ENCODE results near the gene NIM1K. TPM values are rescaled to one million over a fixed set of nuclear protein-coding genes. Genes with fewer than 3 reads are reported as not detected.

Gene NIM1K
- total and polyA plus RNA-seq, 2 donors (not counting 1 experiment from before 2014, with no cell fraction given) = 0.13 to 0.32 TPM

- TF ChIP-seq CTCF (IDR thresholded peaks at IDR 0.05) = no peak
- no peak overlapping the region for H2AFZ ChIP-seq (ENCODE audit: insufficient read depth, low read depth, low read length, poor library complexity, severe bottlenecking)
- no peak overlapping the region for H3K9ac ChIP-seq (ENCODE audit: low read length)
- no peaks in the 10 kb centered on the region for H3K4me1 ChIP-seq (ENCODE audit: control insufficient read depth in 2 of 2, insufficient read depth in 2 of 2, low read length in 2 of 2)
- ChIA-PET CTCF (interaction anchor here (1.0 kb wide), 1 partner anchor 190 kb away, joined by 3 read pairs; no protein-coding TSS in a partner anchor), POLR2A (no interaction called here)
- H3K27ac Mint-ChIP-seq = no peak overlapping the region
- intact Hi-C loops (cut with micrococcal nuclease) = no loop called here
- no peak for DNase-seq
- no peak overlapping the region for H3K4me2 ChIP-seq (replicated peaks; ENCODE audit: low read depth, low read length, poor library complexity, severe bottlenecking)
- no peak for ATAC-seq (ENCODE audit: low read depth)
- 93% methylated on average over 2 of the region's 2 CpGs for WGBS (ENCODE audit: insufficient coverage)
- H3K27me3 Mint-ChIP-seq = no peaks in the 10 kb centered on the region
- H3K79me2 ChIP-seq (ENCODE audit: control insufficient read depth, insufficient read depth, low read length) = peaks cover 15% of the 10 kb centered on the region
- no peak overlapping the region for H3K4me3 ChIP-seq (ENCODE audit: control extremely low read depth in 1 of 5, extremely low read depth in 1 of 5, insufficient read depth in 1 of 5, low read depth in 2 of 5, low read length in 4 of 5)
- H3K9me3 Mint-ChIP-seq (ENCODE audit: insufficient read depth) = no peaks in the 10 kb centered on the region
- peaks cover 8 to 77% of the 10 kb centered on the region in 2 experiments for H3K36me3 ChIP-seq (replicated peaks in 1 of 2; ENCODE audit: control extremely low read depth in 1 of 2, control insufficient read depth in 1 of 2, extremely low read depth in 1 of 2, insufficient read depth in 2 of 2, low read length in 1 of 2)
- no peak overlapping the region for H3K4me3 Mint-ChIP-seq
- H3K27me3 ChIP-seq (replicated peaks in 1 of 4; ENCODE audit: control extremely low read depth in 1 of 4, control insufficient read depth in 3 of 4, insufficient read depth in 4 of 4, low read length in 3 of 4) = no peaks in the 10 kb centered on the region
- H4K20me1 ChIP-seq (ENCODE audit: control insufficient read depth, insufficient read depth, low read length, poor library complexity, severe bottlenecking) = peaks cover 19% of the 10 kb centered on the region
- H3K27ac ChIP-seq (ENCODE audit: low read length in 2 of 2) = no peak overlapping the region
- H3K4me1 Mint-ChIP-seq = no peaks in the 10 kb centered on the region
- H3K9me3 ChIP-seq (ENCODE audit: control extremely low read depth in 1 of 3, control insufficient read depth in 2 of 3, insufficient read depth in 1 of 3, low read length in 2 of 3) = no peaks in the 10 kb centered on the region
Measured at GRCh38 chr5:43295202-43295601, 103.2 kb downstream of the NIM1K start.

- H3K79me2 ChIP-seq (ENCODE audit: control insufficient read depth, insufficient read depth, low read length) = peaks cover 30% of the 10 kb centered on the region
- intact Hi-C loops (cut with micrococcal nuclease) = no loop called here
- no peaks in the 10 kb centered on the region for H3K4me1 ChIP-seq (ENCODE audit: control insufficient read depth in 2 of 2, insufficient read depth in 2 of 2, low read length in 2 of 2)
- Mint-ChIP-seq H3K4me1 (peaks cover 9% of the 10 kb centered on the region), H3K27me3 (no peaks in the 10 kb centered on the region), H3K27ac (no peak overlapping the region), H3K9me3 (ENCODE audit: insufficient read depth) (no peaks in the 10 kb centered on the region), H3K4me3 (no peak overlapping the region)
- POLR2A ChIA-PET = no interaction called here
- no peaks in the 10 kb centered on the region for H3K9me3 ChIP-seq (ENCODE audit: control extremely low read depth in 1 of 3, control insufficient read depth in 2 of 3, insufficient read depth in 1 of 3, low read length in 2 of 3)
- peaks cover 30% of the 10 kb centered on the region for H4K20me1 ChIP-seq (ENCODE audit: control insufficient read depth, insufficient read depth, low read length, poor library complexity, severe bottlenecking)
- no peak for DNase-seq
- CTCF ChIA-PET = no interaction called here
- no peak overlapping the region for H3K27ac ChIP-seq (ENCODE audit: low read length in 2 of 2)
- no peaks in the 10 kb centered on the region for H3K27me3 ChIP-seq (replicated peaks in 1 of 4; ENCODE audit: control extremely low read depth in 1 of 4, control insufficient read depth in 3 of 4, insufficient read depth in 4 of 4, low read length in 3 of 4)
- no CpG with 5 or more reads among the region's 2 CpGs for WGBS (ENCODE audit: insufficient coverage)
- no peak overlapping the region for H3K4me3 ChIP-seq (ENCODE audit: control extremely low read depth in 1 of 5, extremely low read depth in 1 of 5, insufficient read depth in 1 of 5, low read depth in 2 of 5, low read length in 4 of 5)
- H3K4me2 ChIP-seq (replicated peaks; ENCODE audit: low read depth, low read length, poor library complexity, severe bottlenecking) = no peak overlapping the region
- no peak for ATAC-seq (ENCODE audit: low read depth)
- H3K9ac ChIP-seq (ENCODE audit: low read length) = no peak overlapping the region
- TF ChIP-seq EZH2 (IDR thresholded peaks at IDR 0.05; ENCODE audit: borderline replicate concordance, insufficient read depth, low read depth, low read length, poor library complexity, severe bottlenecking) = no peak
- TF ChIP-seq CTCF (IDR thresholded peaks at IDR 0.05) = no peak
- H2AFZ ChIP-seq (ENCODE audit: insufficient read depth, low read depth, low read length, poor library complexity, severe bottlenecking) = no peak overlapping the region
- H3K36me3 ChIP-seq (replicated peaks in 1 of 2; ENCODE audit: control extremely low read depth in 1 of 2, control insufficient read depth in 1 of 2, extremely low read depth in 1 of 2, insufficient read depth in 2 of 2, low read length in 1 of 2) = peaks cover 9 to 68% of the 10 kb centered on the region in 2 experiments
Measured at GRCh38 chr5:43296835-43297234, 104.8 kb downstream of the NIM1K start.
